ENCODE measurements around the gene CCDC157.

The CCDC157 gene

GRCh38 chr22:30356449-30357235 is at the start of gene CCDC157, which contains the start of gene SF3A1:
TSS of gene CCDC157 (plus strand) at chr22:30357007. CDS start at chr22:30366001, 8,994 bp downstream.
TSS of gene SF3A1 (minus strand) at chr22:30356894. CDS start at chr22:30356792, 102 bp downstream.
- peak; percentile 76 to 86 for DNase-seq (ENCODE audit: extremely low read depth in 1 of 2, low read depth in 1 of 2)

- DNase-seq (ENCODE audit: extremely low read depth in 1 of 2, low read depth in 1 of 2) = no peak
These were observed 49.7 kb upstream of the CCDC157 start for GRCh38 chr22:30307041-30307574.

- no peak for DNase-seq (ENCODE audit: extremely low read depth in 1 of 2, low read depth in 1 of 2)
These were observed 48.7 kb upstream of the CCDC157 start for GRCh38 chr22:30308093-30308492.

- DNase-seq (ENCODE audit: extremely low read depth in 1 of 2, low read depth in 1 of 2) = no peak
These were observed 48.1 kb upstream of the CCDC157 start for GRCh38 chr22:30308518-30309230.

GRCh38 chr22:30309951-30310741 is 46.7 kb upstream of the CCDC157 start:
- DNase-seq (ENCODE audit: extremely low read depth in 1 of 2, low read depth in 1 of 2) = no peak

- no peak for DNase-seq (ENCODE audit: extremely low read depth in 1 of 2, low read depth in 1 of 2)
These were observed 45.7 kb upstream of the CCDC157 start for GRCh38 chr22:30310881-30311771.

- DNase-seq (ENCODE audit: extremely low read depth in 1 of 2, low read depth in 1 of 2) = no peak
These were observed 44.8 kb upstream of the CCDC157 start for GRCh38 chr22:30312053-30312452.

GRCh38 chr22:30313527-30314363 is 43.1 kb upstream of the CCDC157 start:
- DNase-seq (ENCODE audit: extremely low read depth in 1 of 2, low read depth in 1 of 2) = no peak

- peak; percentile 31 to 46 for DNase-seq (ENCODE audit: extremely low read depth in 1 of 2, low read depth in 1 of 2)
These were observed 41.9 kb upstream of the CCDC157 start for GRCh38 chr22:30314915-30315314.

- no peak for DNase-seq (ENCODE audit: extremely low read depth in 1 of 2, low read depth in 1 of 2)
These were observed 40.7 kb upstream of the CCDC157 start for GRCh38 chr22:30315962-30316576.

- no peak for DNase-seq (ENCODE audit: extremely low read depth in 1 of 2, low read depth in 1 of 2)
These were observed 39.0 kb upstream of the CCDC157 start for GRCh38 chr22:30317778-30318177.

GRCh38 chr22:30318799-30319419 is 37.9 kb upstream of the CCDC157 start:
- no peak for DNase-seq (ENCODE audit: extremely low read depth in 1 of 2, low read depth in 1 of 2)

- DNase-seq (ENCODE audit: extremely low read depth in 1 of 2, low read depth in 1 of 2) = no peak
These were observed 36.7 kb upstream of the CCDC157 start for GRCh38 chr22:30320021-30320556.

- DNase-seq (ENCODE audit: extremely low read depth in 1 of 2, low read depth in 1 of 2) = no peak
These were observed 35.3 kb upstream of the CCDC157 start for GRCh38 chr22:30321461-30321860.

- DNase-seq (ENCODE audit: extremely low read depth in 1 of 2, low read depth in 1 of 2) = no peak
These were observed 33.6 kb upstream of the CCDC157 start for GRCh38 chr22:30323246-30323645.

- no peak for DNase-seq (ENCODE audit: extremely low read depth in 1 of 2, low read depth in 1 of 2)
These were observed 32.6 kb upstream of the CCDC157 start for GRCh38 chr22:30324014-30324730.

GRCh38 chr22:30325065-30325720 is 31.6 kb upstream of the CCDC157 start:
- no peak for DNase-seq (ENCODE audit: extremely low read depth in 1 of 2, low read depth in 1 of 2)
